Posterior vena cava (tissue), 2 donors: ENCODE results near the gene GAD1. TPM values are rescaled to one million over a fixed set of nuclear protein-coding genes. Genes with fewer than 3 reads are reported as not detected.

ENCODE experiments used
- DNase-seq: peaks from one replicate; pipeline ENCODE4 v3.0.0-alpha.2; 2020; ENCODE audit warnings: low spot score
- intact Hi-C, 2 donors: fragments of 100-400 bp; cut with DNase I; formaldehyde crosslinking; loops; one replicate each; pipeline versions ENCODE4 v1.14.1 to v1.14.2; 2022 to 2023
- total RNA-seq, 2 donors: library from RNA; stranded (reverse); fragmentation: NEBNext Ultra II Directional; extraction: Animal tissue kit (Norgen Biotek cat#: 25700); gene quantifications; one replicate each; pipeline ENCODE4 v1.2.1, GENCODE V29; 2021
- donor health status: DM: yes; HTN: yes; CAD: no.
- donor health status: DM: yes; HTN: yes; CAD: no.

Gene GAD1
- total RNA-seq, 2 donors from 2014 or later, result not detected

DNA sequence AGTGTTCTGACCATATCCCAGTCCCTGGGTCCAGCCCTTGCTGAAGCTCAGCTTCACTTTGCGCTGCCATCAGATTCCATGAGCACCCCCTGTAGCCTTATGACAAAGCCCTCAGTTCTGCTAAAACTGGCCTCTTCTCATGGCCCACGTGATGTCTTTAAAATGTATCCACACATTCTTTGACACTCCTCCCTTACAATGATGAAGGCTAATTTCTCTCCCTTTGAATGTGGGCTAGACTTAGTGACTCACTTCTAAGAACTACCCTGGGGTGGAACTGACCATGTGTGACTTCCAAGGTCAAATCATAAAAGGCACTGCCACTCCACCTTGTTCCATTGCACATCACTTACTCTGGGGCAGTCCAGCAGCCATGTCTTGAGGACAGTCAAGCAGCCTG is 67.0 kb downstream of the GAD1 start:
- intact Hi-C loops, result no loop called here
- DNase-seq, result no peak

DNA sequence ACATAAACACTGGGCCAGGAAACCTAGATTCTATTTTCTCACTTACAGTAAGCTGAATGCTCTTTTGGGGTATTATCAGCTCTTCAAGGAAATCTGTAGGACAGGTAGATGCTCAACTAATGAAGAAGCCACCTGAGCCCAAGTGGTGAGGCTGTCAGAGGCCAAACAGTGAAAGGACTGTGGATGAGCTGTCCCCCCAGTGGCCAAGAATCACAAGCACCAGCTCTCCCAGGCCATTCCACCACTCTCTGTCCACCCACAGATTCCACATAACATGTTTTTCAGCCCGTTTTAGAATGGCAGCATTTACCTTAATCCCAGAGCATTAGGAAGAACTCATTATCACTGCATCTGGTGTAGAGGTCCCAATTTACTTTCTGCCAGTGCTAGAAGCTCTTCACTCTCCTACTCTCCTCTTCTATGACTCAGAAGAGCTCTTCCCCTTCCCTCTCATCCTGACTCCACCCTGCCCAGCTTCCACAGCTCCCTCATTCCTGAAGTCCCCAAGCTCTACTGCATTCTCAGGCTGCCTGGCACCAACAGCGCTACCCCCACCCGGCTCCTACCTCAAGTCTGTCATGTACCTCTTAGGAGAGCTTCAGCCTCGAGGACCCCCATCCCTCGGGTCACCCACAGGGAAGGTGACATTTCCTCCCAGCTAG is 68.6 kb downstream of the GAD1 start:
- DNase-seq, result no peak
- intact Hi-C loops, result no loop called here

DNA sequence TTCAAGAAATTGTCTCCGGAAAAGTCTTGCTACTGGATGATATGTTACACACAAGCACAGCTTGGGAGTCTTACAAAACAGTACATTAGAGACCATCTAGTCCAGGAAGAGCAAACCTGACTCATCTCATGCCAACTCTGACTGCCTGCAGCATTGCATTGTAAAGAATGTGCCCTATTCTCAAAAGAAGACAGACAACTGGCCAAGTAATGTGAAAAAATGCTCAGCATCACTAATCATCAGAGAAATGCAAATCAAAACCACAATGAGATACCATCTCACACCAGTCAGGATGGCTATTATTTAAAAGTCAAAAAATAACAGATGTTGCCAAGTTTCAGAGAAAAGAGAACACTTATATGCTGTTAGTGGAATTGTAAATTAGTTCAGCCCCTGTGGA is 69.7 kb downstream of the GAD1 start:
- intact Hi-C loops, result no loop called here
- no peak for DNase-seq

DNA sequence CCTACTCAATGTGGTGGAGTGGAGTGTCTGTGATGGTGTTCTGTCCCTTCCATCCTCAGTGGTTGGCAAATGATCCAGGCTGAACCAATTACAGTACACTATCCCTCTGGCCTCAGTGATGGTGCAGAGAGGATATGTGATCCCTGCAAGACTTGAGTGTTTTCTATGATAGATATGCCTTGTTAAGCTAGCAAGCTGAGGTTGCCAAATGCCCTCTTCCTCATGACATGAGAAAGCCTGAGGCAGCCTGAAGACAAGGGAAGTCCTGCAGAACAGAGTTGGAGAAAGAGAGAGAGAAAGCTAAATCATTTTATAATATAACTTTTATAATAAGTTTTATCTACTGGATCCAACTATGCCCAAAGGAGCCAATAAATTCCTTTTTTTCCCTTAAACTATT is 70.8 kb downstream of the GAD1 start:
- intact Hi-C loops, result no loop called here
- no peak for DNase-seq

DNA sequence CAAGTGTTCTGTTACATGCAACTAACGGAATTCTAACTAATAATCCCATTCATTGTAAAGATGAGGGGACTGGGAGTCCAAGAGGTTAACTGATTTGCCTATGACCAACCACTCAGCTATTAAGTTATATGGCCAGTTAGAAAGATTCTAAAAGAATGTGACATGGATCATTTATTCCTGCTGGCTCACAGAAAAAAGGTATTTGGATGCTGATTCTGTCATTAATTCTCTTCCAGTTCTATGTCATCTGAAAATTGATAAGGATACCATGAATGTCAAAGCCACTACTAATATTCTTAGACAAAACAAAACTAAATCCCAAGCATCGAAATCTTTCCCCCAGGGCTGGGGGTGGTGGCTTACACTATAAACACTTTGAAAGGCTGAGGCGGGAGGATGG is 71.2 kb downstream of the GAD1 start:
- intact Hi-C loops, result no loop called here
- DNase-seq, result no peak

DNA sequence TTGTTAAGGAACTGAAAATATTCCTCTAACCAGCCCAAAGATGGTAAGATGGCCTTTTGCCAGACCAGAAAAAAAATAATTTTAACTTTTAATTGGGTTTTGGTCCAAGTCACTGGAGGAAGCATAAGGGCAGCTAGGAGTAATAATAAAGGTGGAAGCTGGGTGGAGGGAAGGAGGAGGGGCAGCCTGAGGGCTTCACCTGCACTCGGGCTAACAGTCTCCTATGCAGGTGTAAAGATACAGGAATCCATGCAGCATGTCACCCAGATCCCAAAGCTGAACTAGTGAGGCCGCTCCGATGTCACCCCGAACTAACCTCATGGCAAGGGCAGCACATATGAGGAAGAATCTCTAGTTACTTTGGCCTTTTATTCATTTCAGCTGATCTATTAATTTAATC is 75.2 kb downstream of the GAD1 start:
- no peak for DNase-seq
- intact Hi-C loops, result no loop called here

DNA sequence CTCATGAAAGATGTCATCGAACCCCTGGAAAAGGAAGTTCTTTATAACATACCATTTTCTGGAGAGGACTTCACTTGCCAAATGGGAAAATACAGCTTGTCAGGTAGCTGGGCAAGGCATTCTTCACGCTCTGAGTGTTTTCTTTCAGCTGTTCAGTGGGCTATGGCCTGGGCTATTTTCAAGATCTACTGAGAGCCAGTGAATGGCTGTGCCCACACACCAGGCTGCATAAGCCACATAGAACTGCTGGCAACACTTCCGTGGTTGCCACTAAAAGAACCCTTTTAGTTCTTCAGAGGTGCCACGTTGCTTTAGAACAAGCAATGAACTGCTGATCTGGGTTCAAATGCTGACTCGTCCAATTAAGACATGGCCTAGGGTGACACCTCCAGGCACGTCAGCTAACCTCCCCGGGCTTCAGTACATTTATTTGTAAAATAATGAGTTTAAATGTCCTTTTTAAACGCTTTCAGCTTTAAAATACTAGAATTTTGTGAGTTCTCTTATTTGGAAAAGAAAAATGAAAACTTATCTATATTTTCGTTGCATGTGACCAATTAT is 75.8 kb downstream of the GAD1 start:
- intact Hi-C loops, result no loop called here
- DNase-seq, result no peak

DNA sequence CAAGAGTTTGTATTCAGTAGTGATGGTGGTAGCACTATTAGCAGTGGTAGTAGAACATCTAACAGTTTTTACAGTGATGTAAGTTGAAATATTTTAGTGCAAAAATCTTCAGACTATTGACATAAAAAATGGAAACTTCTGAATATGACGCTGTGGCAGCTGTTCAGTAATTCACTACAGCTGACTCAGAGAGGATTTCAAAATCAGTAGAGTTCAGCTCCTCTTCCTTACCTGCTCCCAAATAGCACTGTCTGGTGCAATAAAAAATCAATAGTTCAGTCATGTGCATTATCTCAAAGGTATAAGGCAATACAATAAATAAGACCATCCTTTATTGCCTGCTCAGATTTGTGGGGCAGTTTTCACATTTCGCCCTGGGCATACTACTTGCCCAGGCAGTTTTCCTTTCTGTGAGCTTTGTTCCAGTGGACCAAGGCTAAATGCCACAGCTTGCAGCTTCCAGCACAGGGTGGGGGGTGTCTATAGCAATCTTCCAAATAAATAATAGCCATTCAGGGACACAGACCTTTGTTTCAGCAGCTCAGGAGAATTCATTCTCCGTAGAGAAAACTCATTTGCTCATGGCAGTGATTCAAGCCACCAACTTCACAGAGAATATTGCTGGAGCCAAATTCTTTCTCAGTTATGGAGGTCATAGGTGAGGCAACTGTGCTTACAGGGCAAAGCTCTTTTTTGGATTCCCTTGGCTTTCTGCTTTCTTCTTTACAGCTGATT is 78.5 kb downstream of the GAD1 start:
- DNase-seq, result no peak
- intact Hi-C loops, result no loop called here

DNA sequence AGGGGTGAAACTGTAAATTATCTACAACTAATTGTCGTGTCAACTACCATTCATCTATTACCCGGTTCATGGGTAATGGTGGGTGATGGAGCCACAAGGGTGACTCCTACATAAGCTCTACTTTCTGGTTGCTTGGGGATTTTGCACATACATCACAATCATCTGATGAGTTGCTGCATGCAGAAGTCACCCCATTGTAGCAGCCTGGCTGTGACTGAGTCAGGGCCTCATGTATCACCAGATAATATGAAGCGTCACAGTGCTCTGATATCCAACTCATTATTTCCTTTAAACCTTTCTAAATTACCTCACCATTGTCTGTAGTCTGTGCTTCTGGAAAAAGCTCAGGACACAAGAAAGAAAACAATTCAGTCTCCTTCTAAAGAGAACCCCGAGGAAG is 79.9 kb downstream of the GAD1 start:
- intact Hi-C loops, result no loop called here
- no peak for DNase-seq

DNA sequence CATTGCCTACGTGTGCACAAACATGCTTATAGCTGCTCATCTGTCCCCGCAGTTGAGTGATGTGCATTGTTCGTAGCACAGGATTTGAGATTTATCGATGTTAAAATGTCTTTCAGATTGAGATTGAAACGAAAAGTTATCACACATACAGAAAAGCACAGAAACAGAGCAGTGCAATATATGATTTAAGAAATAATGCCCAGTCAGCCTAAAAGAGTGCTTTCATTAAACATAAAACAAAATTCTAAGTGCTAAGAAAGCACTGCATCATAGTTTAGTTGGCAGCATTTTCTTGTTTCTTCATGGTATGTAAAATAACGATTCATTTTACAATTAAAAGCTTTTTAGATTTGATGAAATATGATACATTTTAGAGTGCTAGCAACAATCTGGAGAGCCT is 80.4 kb downstream of the GAD1 start:
- no peak for DNase-seq

DNA sequence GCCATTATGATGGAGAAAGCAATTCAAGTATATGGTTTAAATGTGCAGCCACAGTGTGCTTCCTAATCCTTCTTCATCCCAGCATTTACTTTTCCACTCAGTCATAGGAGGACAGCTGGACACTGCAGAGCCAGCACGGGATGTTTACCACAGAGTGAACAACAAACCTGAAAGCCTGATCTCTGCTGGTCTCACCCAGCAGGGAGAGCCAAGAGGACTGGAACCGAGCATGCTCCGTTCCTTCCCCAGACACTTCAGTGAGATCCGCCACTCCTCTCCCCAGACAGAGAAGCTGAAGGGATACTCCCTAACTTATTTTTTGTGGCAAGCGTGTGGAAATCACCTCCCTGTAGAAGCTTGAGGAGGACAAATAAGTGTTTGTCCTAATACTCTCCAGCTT is 89.2 kb downstream of the GAD1 start:
- DNase-seq, result no peak
- intact Hi-C loops, result no loop called here

More for the DNA sequence above, 80.4 kb downstream of the GAD1 start:
- intact Hi-C loops, result no loop called here

Other genes with a start within 250 kb of the GAD1 start
- under 1 TPM in 1 of 2 donors, not detected in 1; 0.28 TPM for gene SP5, start 101.5 kb upstream of the GAD1 start, total RNA-seq
- gene ERICH2, start 46.5 kb upstream of the GAD1 start, total RNA-seq, result under 1 TPM in 1 of 2 donors, not detected in 1; 0.74 TPM
- 10 to 100 TPM; 62.3 to 67.4 TPM for gene GORASP2, start 112.4 kb downstream of the GAD1 start, total RNA-seq